Measurements from ENCODE around the gene C16orf86.

Gene C16orf86

DNA sequence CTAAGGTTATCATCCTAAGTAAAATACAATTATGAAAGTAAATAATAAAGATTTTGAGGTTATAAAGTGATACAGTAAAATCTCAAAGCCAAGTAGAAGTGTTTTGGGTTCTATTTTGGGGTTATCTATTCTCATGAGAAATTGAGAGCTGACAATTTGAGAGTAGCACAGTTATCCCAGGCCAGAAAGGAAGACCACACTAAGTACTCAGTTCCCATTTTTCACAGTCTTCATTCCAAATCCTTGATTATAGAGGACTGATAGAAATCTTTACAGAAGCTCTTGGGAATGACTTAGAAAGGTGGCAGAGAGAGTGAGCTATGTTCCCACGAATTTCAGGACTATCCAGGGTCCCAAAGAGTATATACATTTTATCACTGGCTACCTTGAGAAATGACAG is 47.9 kb downstream of the C16orf86 start:
- no peak overlapping the region for H3K9ac ChIP-seq (ENCODE audit: low read length)

DNA sequence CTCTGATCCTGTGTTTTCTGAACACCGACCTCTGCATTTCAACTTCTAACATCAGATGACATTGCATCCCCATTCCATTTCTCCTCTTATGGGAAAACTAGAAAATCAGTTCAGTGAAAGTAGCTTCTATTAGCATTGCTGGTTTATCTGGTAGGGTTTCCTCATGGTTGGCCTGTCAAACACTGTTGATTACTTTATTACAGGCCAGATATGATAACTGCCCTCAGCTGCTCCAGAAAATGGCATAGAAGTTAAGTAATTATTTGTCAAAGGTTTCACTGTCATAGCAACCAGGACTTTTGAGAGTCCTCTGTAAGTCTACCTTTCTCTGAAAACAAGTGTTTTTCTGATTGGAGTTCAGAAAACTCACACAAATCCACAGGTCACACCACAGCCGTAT is 49.5 kb downstream of the C16orf86 start:
- no peak overlapping the region for H3K4me2 ChIP-seq (ENCODE audit: low read depth, low read length)
- peaks cover 74% of the 10 kb centered on the region for H3K79me2 ChIP-seq (ENCODE audit: low read length)
- H4K20me1 ChIP-seq (ENCODE audit: insufficient read depth, low read length), result no peaks in the 10 kb centered on the region
- DNase-seq, result no peak
- H3K9me2 ChIP-seq (replicated peaks; ENCODE audit: insufficient read depth, low read length), result no peaks in the 10 kb centered on the region
- no peaks in the 10 kb centered on the region for H3K36me3 ChIP-seq (replicated peaks; ENCODE audit: insufficient read depth, low read length)
- no peak for TF ChIP-seq EZH2phosphoT487 (IDR thresholded peaks at IDR 0.05; ENCODE audit: low read length)
- no peak for TF ChIP-seq EZH2 (optimal IDR thresholded peaks at IDR 0.05; ENCODE audit: low read depth, low read length)
- TF ChIP-seq, protein P1, sequence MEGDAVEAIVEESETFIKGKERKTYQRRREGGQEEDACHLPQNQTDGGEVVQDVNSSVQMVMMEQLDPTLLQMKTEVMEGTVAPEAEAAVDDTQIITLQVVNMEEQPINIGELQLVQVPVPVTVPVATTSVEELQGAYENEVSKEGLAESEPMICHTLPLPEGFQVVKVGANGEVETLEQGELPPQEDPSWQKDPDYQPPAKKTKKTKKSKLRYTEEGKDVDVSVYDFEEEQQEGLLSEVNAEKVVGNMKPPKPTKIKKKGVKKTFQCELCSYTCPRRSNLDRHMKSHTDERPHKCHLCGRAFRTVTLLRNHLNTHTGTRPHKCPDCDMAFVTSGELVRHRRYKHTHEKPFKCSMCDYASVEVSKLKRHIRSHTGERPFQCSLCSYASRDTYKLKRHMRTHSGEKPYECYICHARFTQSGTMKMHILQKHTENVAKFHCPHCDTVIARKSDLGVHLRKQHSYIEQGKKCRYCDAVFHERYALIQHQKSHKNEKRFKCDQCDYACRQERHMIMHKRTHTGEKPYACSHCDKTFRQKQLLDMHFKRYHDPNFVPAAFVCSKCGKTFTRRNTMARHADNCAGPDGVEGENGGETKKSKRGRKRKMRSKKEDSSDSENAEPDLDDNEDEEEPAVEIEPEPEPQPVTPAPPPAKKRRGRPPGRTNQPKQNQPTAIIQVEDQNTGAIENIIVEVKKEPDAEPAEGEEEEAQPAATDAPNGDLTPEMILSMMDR (IDR thresholded peaks at IDR 0.05; ENCODE audit: low read length), result no peak
- H3K27ac ChIP-seq (ENCODE audit: low read length), result no peak overlapping the region
- no peaks in the 10 kb centered on the region for H3K27me3 ChIP-seq (replicated peaks; ENCODE audit: insufficient read depth, low read length)
- H3K9ac ChIP-seq (ENCODE audit: low read length), result no peak overlapping the region
- no peaks in the 10 kb centered on the region; the same call in 1 of the 2 replicates for H3F3A ChIP-seq (ENCODE audit: insufficient read depth, low read length)
- H3K4me1 ChIP-seq (ENCODE audit: low read length), result peaks cover 15% of the 10 kb centered on the region; the same call in 1 of the 2 replicates
- H3K9me3 ChIP-seq (replicated peaks; ENCODE audit: insufficient read depth, low read length), result no peaks in the 10 kb centered on the region
- H2AFZ ChIP-seq (ENCODE audit: low read length), result no peak overlapping the region
- H3K4me3 ChIP-seq (ENCODE audit: low read length), result no peak overlapping the region

More for the DNA sequence above, 47.9 kb downstream of the C16orf86 start:
- no peaks in the 10 kb centered on the region for H3K27me3 ChIP-seq (replicated peaks; ENCODE audit: insufficient read depth, low read length)
- H2AFZ ChIP-seq (ENCODE audit: low read length), result no peak overlapping the region
- 0 out of 2 replicates have a peak, but pooled peaks cover 2% of the 10 kb centered on the region for H4K20me1 ChIP-seq (ENCODE audit: insufficient read depth, low read length)
- H3K4me3 ChIP-seq (ENCODE audit: low read length), result no peak overlapping the region
- H3K9me3 ChIP-seq (replicated peaks; ENCODE audit: insufficient read depth, low read length), result no peaks in the 10 kb centered on the region
- H3K9me2 ChIP-seq (replicated peaks; ENCODE audit: insufficient read depth, low read length), result no peaks in the 10 kb centered on the region
- TF ChIP-seq, protein P1 (IDR thresholded peaks at IDR 0.05; ENCODE audit: low read length), result no peak
- TF ChIP-seq EZH2 (optimal IDR thresholded peaks at IDR 0.05; ENCODE audit: low read depth, low read length), result no peak
- no peak for TF ChIP-seq EZH2phosphoT487 (IDR thresholded peaks at IDR 0.05; ENCODE audit: low read length)
- H3K79me2 ChIP-seq (ENCODE audit: low read length), result peaks cover 75% of the 10 kb centered on the region
- H3K4me2 ChIP-seq (ENCODE audit: low read depth, low read length), result no peak overlapping the region
- no peak overlapping the region for H3K27ac ChIP-seq (ENCODE audit: low read length)
- DNase-seq, result no peak
- no peaks in the 10 kb centered on the region for H3F3A ChIP-seq (ENCODE audit: insufficient read depth, low read length)
- H3K4me1 ChIP-seq (ENCODE audit: low read length), result peaks cover 8% of the 10 kb centered on the region; the same call in 1 of the 2 replicates
- H3K36me3 ChIP-seq (replicated peaks; ENCODE audit: insufficient read depth, low read length), result no peaks in the 10 kb centered on the region

Measured in MM.1S (cell line).